SK-N-SH treated with all-trans-retinoic acid at 6 μM for 48 hours (cell line): ENCODE results near the gene C1orf105.

Experiments used
- ATAC-seq: fragments of 200-7000 bp; cut with Tn5 transposase; 3 replicates; pipeline ENCODE4 v1.9.1; 2020; ENCODE audit warnings: mild to moderate bottlenecking, moderate library complexity
- ARNTL ChIP-seq: fragments of 450-650 bp; formaldehyde crosslinking; IDR thresholded peaks from 2 replicates; pipeline ENCODE4 v1.5.0; 2020; ENCODE audit warnings: low read depth, mild to moderate bottlenecking, moderate library complexity, borderline replicate concordance
- BACH2 ChIP-seq: fragments of 250-450 bp; sonication (Bioruptor Pico); IDR thresholded peaks from 2 replicates; pipeline ENCODE4 v1.9.0; 2021; ENCODE audit warnings: mild to moderate bottlenecking, borderline replicate concordance
- CSDC2 ChIP-seq: fragments of 250-450 bp; sonication (Bioruptor Pico); IDR thresholded peaks from 2 replicates; pipeline ENCODE4 v1.5.0; 2020; ENCODE audit warnings: mild to moderate bottlenecking, moderate library complexity
- ESRRG ChIP-seq: fragments of 250-450 bp; sonication (Bioruptor Pico); IDR thresholded peaks from 2 replicates; pipeline ENCODE4 v1.6.1; 2021; ENCODE audit warnings: mild to moderate bottlenecking
- GLIS3 ChIP-seq: fragments of 250-450 bp; sonication (Bioruptor Pico); IDR thresholded peaks from 2 replicates; pipeline ENCODE4 v1.5.0; 2020; ENCODE audit warnings: mild to moderate bottlenecking, moderate library complexity
- ISL1 ChIP-seq: fragments of 250-450 bp; sonication (Bioruptor Pico); IDR thresholded peaks from 2 replicates; pipeline ENCODE4 v2.1.2; 2022; ENCODE audit warnings: mild to moderate bottlenecking, moderate library complexity
- OSR1 ChIP-seq: fragments of 250-450 bp; sonication (Bioruptor Pico); IDR thresholded peaks from 2 replicates; pipeline ENCODE4 v1.8.0; 2022; ENCODE audit warnings: moderate library complexity, mild to moderate bottlenecking, inconsistent platforms
- PATZ1 ChIP-seq: fragments of 250-450 bp; sonication (Bioruptor Pico); IDR thresholded peaks from 2 replicates; pipeline ENCODE4 v1.8.0; 2020; ENCODE audit warnings: mild to moderate bottlenecking, moderate library complexity, borderline replicate concordance
- PPARA ChIP-seq: fragments of 250-450 bp; sonication (Bioruptor Pico); IDR thresholded peaks from 2 replicates; pipeline ENCODE4 v1.5.0; 2020; ENCODE audit warnings: mild to moderate bottlenecking, borderline replicate concordance
- SNAI2 ChIP-seq: fragments of 250-450 bp; sonication (Bioruptor Pico); IDR thresholded peaks from 2 replicates; pipeline ENCODE4 v1.5.0; 2020; ENCODE audit warnings: mild to moderate bottlenecking, moderate library complexity
- TCF4 ChIP-seq: fragments of 250-450 bp; sonication (Bioruptor Pico); IDR thresholded peaks from 2 replicates; pipeline ENCODE4 v1.8.0; 2021; ENCODE audit warnings: mild to moderate bottlenecking, moderate library complexity, borderline replicate concordance
- TOX ChIP-seq: fragments of 250-450 bp; sonication (Bioruptor Pico); IDR thresholded peaks from 2 replicates; pipeline ENCODE4 v1.8.0; 2021; ENCODE audit warnings: mild to moderate bottlenecking, moderate library complexity, borderline replicate concordance
- ZC3H10 ChIP-seq: fragments of 250-450 bp; sonication (Bioruptor Pico); IDR thresholded peaks from 2 replicates; pipeline ENCODE4 v1.5.1; 2021; ENCODE audit warnings: mild to moderate bottlenecking, moderate library complexity
- ZFP3 ChIP-seq: fragments of 250-450 bp; sonication (Bioruptor Pico); IDR thresholded peaks from 2 replicates; pipeline ENCODE4 v1.5.0; 2020; ENCODE audit warnings: mild to moderate bottlenecking, moderate library complexity
- ZNF70 ChIP-seq: fragments of 450-650 bp; formaldehyde crosslinking; IDR thresholded peaks from 2 replicates; pipeline ENCODE4 v1.5.0; 2020; ENCODE audit warnings: mild to moderate bottlenecking, moderate library complexity
- ZNF8 ChIP-seq: fragments of 450-650 bp; formaldehyde crosslinking; IDR thresholded peaks from 2 replicates; pipeline ENCODE4 v1.5.0; 2020; ENCODE audit warnings: mild to moderate bottlenecking, moderate library complexity
- TF ChIP-seq, protein P1 (sequence below): fragments of 250-450 bp; sonication (Bioruptor Pico); IDR thresholded peaks from 2 replicates; pipeline ENCODE4 v1.5.1; 2021; ENCODE audit warnings: mild to moderate bottlenecking, moderate library complexity
- TF ChIP-seq, protein P2 (sequence below): fragments of 250-450 bp; sonication (Bioruptor Pico); IDR thresholded peaks from 2 replicates; pipeline ENCODE4 v1.5.0; 2020; ENCODE audit warnings: mild to moderate bottlenecking, moderate library complexity
- TF ChIP-seq, protein P3 (sequence below): fragments of 250-450 bp; sonication (Bioruptor Pico); IDR thresholded peaks from 2 replicates; pipeline ENCODE4 v1.5.1; 2020; ENCODE audit warnings: low read depth, mild to moderate bottlenecking, moderate library complexity

Gene C1orf105

GRCh38 chr1:172410027-172410426 lies 10.5 kb upstream of the C1orf105 start:
- ATAC-seq, result no peak
- no peak for TF ChIP-seq TOX (CRISPR knock-in tag)
- no peak for TF ChIP-seq ISL1 (CRISPR knock-in tag)
- no peak for TF ChIP-seq PPARA
- TF ChIP-seq ZC3H10 (CRISPR knock-in tag), result no peak
- TF ChIP-seq SNAI2 (CRISPR knock-in tag), result no peak
- no peak for TF ChIP-seq ZNF70 (CRISPR knock-in tag)
- TF ChIP-seq OSR1 (CRISPR knock-in tag), result no peak
- TF ChIP-seq, protein P1, sequence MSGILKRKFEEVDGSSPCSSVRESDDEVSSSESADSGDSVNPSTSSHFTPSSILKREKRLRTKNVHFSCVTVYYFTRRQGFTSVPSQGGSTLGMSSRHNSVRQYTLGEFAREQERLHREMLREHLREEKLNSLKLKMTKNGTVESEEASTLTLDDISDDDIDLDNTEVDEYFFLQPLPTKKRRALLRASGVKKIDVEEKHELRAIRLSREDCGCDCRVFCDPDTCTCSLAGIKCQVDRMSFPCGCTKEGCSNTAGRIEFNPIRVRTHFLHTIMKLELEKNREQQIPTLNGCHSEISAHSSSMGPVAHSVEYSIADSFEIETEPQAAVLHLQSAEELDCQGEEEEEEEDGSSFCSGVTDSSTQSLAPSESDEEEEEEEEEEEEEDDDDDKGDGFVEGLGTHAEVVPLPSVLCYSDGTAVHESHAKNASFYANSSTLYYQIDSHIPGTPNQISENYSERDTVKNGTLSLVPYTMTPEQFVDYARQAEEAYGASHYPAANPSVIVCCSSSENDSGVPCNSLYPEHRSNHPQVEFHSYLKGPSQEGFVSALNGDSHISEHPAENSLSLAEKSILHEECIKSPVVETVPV (CRISPR knock-in tag), result no peak
- TF ChIP-seq CSDC2 (CRISPR knock-in tag), result no peak
- no peak for TF ChIP-seq ESRRG (CRISPR knock-in tag)
- no peak for TF ChIP-seq TCF4
- no peak for TF ChIP-seq PATZ1
- no peak for TF ChIP-seq BACH2 (CRISPR knock-in tag)
- TF ChIP-seq ZNF8 (CRISPR knock-in tag), result no peak
- TF ChIP-seq, protein P2, sequence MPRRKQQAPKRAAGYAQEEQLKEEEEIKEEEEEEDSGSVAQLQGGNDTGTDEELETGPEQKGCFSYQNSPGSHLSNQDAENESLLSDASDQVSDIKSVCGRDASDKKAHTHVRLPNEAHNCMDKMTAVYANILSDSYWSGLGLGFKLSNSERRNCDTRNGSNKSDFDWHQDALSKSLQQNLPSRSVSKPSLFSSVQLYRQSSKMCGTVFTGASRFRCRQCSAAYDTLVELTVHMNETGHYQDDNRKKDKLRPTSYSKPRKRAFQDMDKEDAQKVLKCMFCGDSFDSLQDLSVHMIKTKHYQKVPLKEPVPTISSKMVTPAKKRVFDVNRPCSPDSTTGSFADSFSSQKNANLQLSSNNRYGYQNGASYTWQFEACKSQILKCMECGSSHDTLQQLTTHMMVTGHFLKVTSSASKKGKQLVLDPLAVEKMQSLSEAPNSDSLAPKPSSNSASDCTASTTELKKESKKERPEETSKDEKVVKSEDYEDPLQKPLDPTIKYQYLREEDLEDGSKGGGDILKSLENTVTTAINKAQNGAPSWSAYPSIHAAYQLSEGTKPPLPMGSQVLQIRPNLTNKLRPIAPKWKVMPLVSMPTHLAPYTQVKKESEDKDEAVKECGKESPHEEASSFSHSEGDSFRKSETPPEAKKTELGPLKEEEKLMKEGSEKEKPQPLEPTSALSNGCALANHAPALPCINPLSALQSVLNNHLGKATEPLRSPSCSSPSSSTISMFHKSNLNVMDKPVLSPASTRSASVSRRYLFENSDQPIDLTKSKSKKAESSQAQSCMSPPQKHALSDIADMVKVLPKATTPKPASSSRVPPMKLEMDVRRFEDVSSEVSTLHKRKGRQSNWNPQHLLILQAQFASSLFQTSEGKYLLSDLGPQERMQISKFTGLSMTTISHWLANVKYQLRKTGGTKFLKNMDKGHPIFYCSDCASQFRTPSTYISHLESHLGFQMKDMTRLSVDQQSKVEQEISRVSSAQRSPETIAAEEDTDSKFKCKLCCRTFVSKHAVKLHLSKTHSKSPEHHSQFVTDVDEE (CRISPR knock-in tag), result no peak
- TF ChIP-seq, all 23 proteins: peak for 0

DNA sequence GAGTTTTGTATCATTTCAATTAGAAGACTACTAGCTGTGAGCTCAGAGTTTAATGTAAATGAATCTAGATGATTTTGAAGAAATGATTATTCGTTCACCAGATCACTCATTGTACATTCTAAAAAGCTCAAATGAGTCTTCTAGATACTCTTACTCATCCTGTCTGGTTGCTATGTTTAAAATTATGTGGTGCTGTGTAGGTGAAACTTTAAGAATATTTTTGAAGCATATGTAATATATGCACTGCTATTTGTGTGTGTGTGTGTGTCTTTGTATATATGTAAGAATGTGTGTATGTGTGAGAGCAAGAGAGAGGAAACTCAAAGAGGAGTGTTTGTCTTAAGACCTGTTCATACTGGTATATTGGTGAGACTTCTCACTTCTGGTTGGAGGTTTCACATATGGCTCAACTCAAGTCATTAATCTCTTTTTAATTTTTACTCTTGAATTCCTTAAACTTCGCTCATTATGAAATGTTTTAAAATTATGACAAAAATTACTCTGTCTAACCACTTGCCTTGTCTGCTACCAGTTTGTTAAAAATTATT lies 8.6 kb upstream of the C1orf105 start:
- no peak for ATAC-seq
- TF ChIP-seq ZFP3 (CRISPR knock-in tag) (no peak), ESRRG (CRISPR knock-in tag) (no peak), ZNF8 (CRISPR knock-in tag) (no peak), ZNF70 (CRISPR knock-in tag) (no peak), ZC3H10 (CRISPR knock-in tag) (no peak), SNAI2 (CRISPR knock-in tag) (no peak), GLIS3 (no peak), OSR1 (CRISPR knock-in tag) (no peak), TCF4 (no peak), ARNTL (CRISPR knock-in tag) (no peak), PPARA (no peak)
- TF ChIP-seq, protein P1 (CRISPR knock-in tag), result no peak
- TF ChIP-seq, protein P3, sequence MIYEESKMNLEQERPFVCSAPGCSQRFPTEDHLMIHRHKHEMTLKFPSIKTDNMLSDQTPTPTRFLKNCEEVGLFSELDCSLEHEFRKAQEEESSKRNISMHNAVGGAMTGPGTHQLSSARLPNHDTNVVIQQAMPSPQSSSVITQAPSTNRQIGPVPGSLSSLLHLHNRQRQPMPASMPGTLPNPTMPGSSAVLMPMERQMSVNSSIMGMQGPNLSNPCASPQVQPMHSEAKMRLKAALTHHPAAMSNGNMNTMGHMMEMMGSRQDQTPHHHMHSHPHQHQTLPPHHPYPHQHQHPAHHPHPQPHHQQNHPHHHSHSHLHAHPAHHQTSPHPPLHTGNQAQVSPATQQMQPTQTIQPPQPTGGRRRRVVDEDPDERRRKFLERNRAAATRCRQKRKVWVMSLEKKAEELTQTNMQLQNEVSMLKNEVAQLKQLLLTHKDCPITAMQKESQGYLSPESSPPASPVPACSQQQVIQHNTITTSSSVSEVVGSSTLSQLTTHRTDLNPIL (CRISPR knock-in tag), result no peak
- TF ChIP-seq, protein P2 (CRISPR knock-in tag), result no peak
